K562 (cell line): Measurements from ENCODE around the gene FGFR4. TPM values are rescaled to one million over a fixed set of nuclear protein-coding genes. Genes with fewer than 3 reads are reported as not detected.
A peak's percentile ranks its signal among the peaks of the same experiment; 100 is the strongest.

Experiments used
- ATAC-seq: fragments of 200-7000 bp; cut with Tn5 transposase; 3 replicates; pipeline ENCODE4 v1.9.1; 2020; ENCODE audit warnings: moderate library complexity
- BruUV-seq: library from RNA; stranded (reverse); fragments of 400-500 nt; replicated peaks from 2 replicates; lab custom pipeline; 2021; lab: Mats Ljungman, UMichigan
- CTCF ChIA-PET: fragments of 300-600 bp; formaldehyde crosslinking; extraction: SDS; loops from one replicate; lab custom pipeline; 2021; ENCODE audit warnings: low intra/inter-chr PET ratio; lab: Yijun Ruan, JAX
- POLR2A ChIA-PET: fragments of 300-600, 350-650 bp; sonication (Branson Sonifier 250); formaldehyde crosslinking; extraction: SDS; loops from one replicate; lab custom pipeline; 2021; ENCODE audit warnings: antibody characterized with exemption, inconsistent platforms; lab: Yijun Ruan, JAX
- DNase-seq, 4 experiments: peaks; one replicate each; pipeline versions ENCODE4 v3.0.0 to v3.0.0-alpha.2; 2011 to 2018; ENCODE audit warnings: low spot score in 3 of 4, mixed read lengths in 3 of 4; ENCODE audit errors: extremely low read depth in 1 of 4
- FAIRE-seq: peaks from 2 replicates; lab custom pipeline; 2011; peaks lifted over from hg19 to GRCh38; lab: Jason Lieb, UNC
- H2AFZ ChIP-seq: 2 replicates; pipeline ENCODE4 v1.6.0; 2011; ENCODE audit warnings: low read depth, low read length, control low read depth, inconsistent platforms
- H3K27ac ChIP-seq: fragments of 200-600 bp; 3 replicates; pipeline ENCODE4 v1.8.0; 2011; ENCODE audit warnings: low read depth, mild to moderate bottlenecking, control low read depth, inconsistent platforms, low read length, moderate library complexity, mixed read lengths; ENCODE audit errors: extremely low read depth
- H3K27me3 ChIP-seq, 2 experiments: fragments of 300-600 bp in 1 of 2; 2 replicates in 1 of 2; 3 replicates in 1 of 2; pipeline versions ENCODE4 v1.6.0 to v1.8.0; 2011; ENCODE audit warnings: inconsistent platforms in 2 of 2, low read length in 2 of 2, mild to moderate bottlenecking in 1 of 2, mixed read lengths in 1 of 2, moderate library complexity in 1 of 2; ENCODE audit not compliant: control insufficient read depth in 2 of 2, insufficient read depth in 2 of 2
- H3K36me3 ChIP-seq: fragments of 300-600 bp; 3 replicates; pipeline ENCODE4 v1.8.0; 2011; ENCODE audit warnings: mild to moderate bottlenecking, low read length, inconsistent platforms; ENCODE audit not compliant: control insufficient read depth, insufficient read depth
- H3K4me1 ChIP-seq, 2 experiments: fragments of 200-600 bp in 1 of 2; replicated peaks in 1 of 2; 2 replicates in 1 of 2; 3 replicates in 1 of 2; pipeline versions ENCODE4 v1.5.1 to v1.8.0; 2011; ENCODE audit warnings: inconsistent platforms in 2 of 2, low read length in 2 of 2, mild to moderate bottlenecking in 1 of 2, mixed read lengths in 1 of 2, moderate library complexity in 1 of 2; ENCODE audit not compliant: control insufficient read depth in 2 of 2, insufficient read depth in 2 of 2
- H3K4me2 ChIP-seq: 2 replicates; pipeline ENCODE4 v1.6.1; 2011; ENCODE audit warnings: low read length, control low read depth, inconsistent platforms, mixed read lengths; ENCODE audit not compliant: insufficient read depth
- H3K4me3 ChIP-seq: fragments of 200-600 bp; sonication (generic), shearing (Covaris generic); 2 replicates; pipeline ENCODE4 v1.5.1; 2016; ENCODE audit warnings: control low read depth, inconsistent platforms
- H3K79me2 ChIP-seq: fragments of 200-600 bp; 3 replicates; pipeline ENCODE4 v1.8.0; 2011; ENCODE audit warnings: low read length, inconsistent platforms; ENCODE audit not compliant: control insufficient read depth, insufficient read depth
- H3K9ac ChIP-seq, 2 experiments: 2 replicates each; pipeline versions ENCODE4 v1.6.0 to v1.6.1; 2011; ENCODE audit warnings: low read depth in 2 of 2, low read length in 2 of 2, control low read depth in 1 of 2, inconsistent platforms in 1 of 2, mild to moderate bottlenecking in 1 of 2, mixed read lengths in 1 of 2; ENCODE audit not compliant: insufficient read depth in 1 of 2
- H3K9me1 ChIP-seq: one replicate; pipeline ENCODE4 v1.6.0; 2011; ENCODE audit warnings: inconsistent platforms, mild to moderate bottlenecking, low read length, moderate library complexity; ENCODE audit not compliant: control insufficient read depth, insufficient read depth
- H3K9me3 ChIP-seq: replicated peaks from 2 replicates; pipeline ENCODE4 v1.5.1; 2011; ENCODE audit warnings: low read depth, low read length, inconsistent platforms; ENCODE audit not compliant: control insufficient read depth, insufficient read depth
- H4K20me1 ChIP-seq: replicated peaks from 2 replicates; pipeline ENCODE4 v1.6.1; 2011; ENCODE audit warnings: low read length, inconsistent platforms, mixed read lengths; ENCODE audit not compliant: control insufficient read depth, insufficient read depth
- BACH1 ChIP-seq: fragments of 200-800 bp; sonication (Bioruptor generic); IDR thresholded peaks from 2 replicates; pipeline ENCODE4 v1.6.1; 2016; ENCODE audit warnings: missing genetic modification characterization, missing compliant biosample characterization
- CREB1 ChIP-seq, 2 experiments: sonication (generic) in 1 of 2; formaldehyde crosslinking in 1 of 2; IDR thresholded peaks; 2 replicates each; pipeline versions ENCODE4 v1.6.1 to v1.8.0; 2012 to 2022; ENCODE audit warnings: inconsistent platforms in 1 of 2, mild to moderate bottlenecking in 1 of 2, missing genetic modification reagents in 1 of 2, moderate library complexity in 1 of 2
- DPF2 ChIP-seq: fragments of 450-650 bp; IDR thresholded peaks from 2 replicates; pipeline ENCODE4 v1.6.1; 2016
- ELF4 ChIP-seq: fragments of 450-650 bp; formaldehyde crosslinking; IDR thresholded peaks from 2 replicates; pipeline ENCODE4 v1.4.0; 2022; ENCODE audit warnings: missing genetic modification characterization
- ETV1 ChIP-seq: fragments of 450-650 bp; conservative IDR thresholded peaks from 2 replicates; pipeline ENCODE4 v1.6.1; 2016; ENCODE audit warnings: missing genetic modification characterization, control low read depth, low read depth, missing compliant biosample characterization
- FOXK2 ChIP-seq, 2 experiments: fragments of 450-650 bp; IDR thresholded peaks in 1 of 2; conservative IDR thresholded peaks in 1 of 2; 2 replicates each; pipeline ENCODE4 v1.6.1; 2016; ENCODE audit warnings: low read depth in 2 of 2, mild to moderate bottlenecking in 1 of 2
- GABPB2 ChIP-seq: fragments of 250-450 bp; sonication (Bioruptor Pico); conservative IDR thresholded peaks from 2 replicates; pipeline ENCODE4 v1.5.1; 2021; ENCODE audit warnings: mild to moderate bottlenecking
- HDAC2 ChIP-seq: fragments of 450-650 bp; IDR thresholded peaks from 2 replicates; pipeline ENCODE4 v1.6.1; 2016; ENCODE audit warnings: mild to moderate bottlenecking
- MIER1 ChIP-seq: fragments of 450-650 bp; IDR thresholded peaks from 2 replicates; pipeline ENCODE4 v1.6.1; 2016; ENCODE audit warnings: antibody characterized with exemption, mild to moderate bottlenecking, low read depth
- NRF1 ChIP-seq, 2 experiments: fragments of 450-650 bp; IDR thresholded peaks in 1 of 2; conservative IDR thresholded peaks in 1 of 2; 2 replicates each; pipeline ENCODE4 v1.6.1; 2014; ENCODE audit warnings: mild to moderate bottlenecking in 2 of 2
- RBM34 ChIP-seq: fragments of 200-400 bp; formaldehyde crosslinking; IDR thresholded peaks from 2 replicates; pipeline ENCODE4 v1.6.1; 2018; ENCODE audit warnings: low read length, borderline replicate concordance; ENCODE audit not compliant: insufficient read depth
- SMARCA5 ChIP-seq: fragments of 450-650 bp; IDR thresholded peaks from 2 replicates; pipeline ENCODE4 v1.6.1; 2016
- ZBTB7A ChIP-seq: IDR thresholded peaks from 2 replicates; pipeline ENCODE4 v1.6.1; 2011; ENCODE audit warnings: low read depth, mild to moderate bottlenecking, low read length, moderate library complexity, borderline replicate concordance; ENCODE audit not compliant: control insufficient read depth
- ZNF12 ChIP-seq: sonication (generic); formaldehyde crosslinking; IDR thresholded peaks from 2 replicates; pipeline ENCODE4 v1.4.0; 2020; ENCODE audit warnings: mild to moderate bottlenecking, missing genetic modification reagents
- ZNF24 ChIP-seq: fragments of 450-650 bp; IDR thresholded peaks from 2 replicates; pipeline ENCODE4 v1.6.1; 2016
- WGBS: fragments of 100-300 bp; shearing (Covaris generic); methylation state at CpG from one replicate; pipeline ENCODE4 v1.1.6; 2016; ENCODE audit warnings: low coverage, mixed read lengths; ENCODE audit not compliant: insufficient coverage; ENCODE audit errors: missing lambda C conversion rate; 5-methylcytosine and 5-hydroxymethylcytosine counted together
- in situ Hi-C: fragments of 300-500 bp; cut with MboI; formaldehyde crosslinking; loops from 4 replicates; pipeline ENCODE4 v1.15.0; 2018; ENCODE audit warnings: inconsistent platforms, mixed read lengths
- intact Hi-C: fragments of 100-400 bp; cut with micrococcal nuclease; formaldehyde crosslinking; loops from 2 replicates; pipeline ENCODE4 v1.14.2; 2022
- polyA plus RNA-seq, 8 experiments: library from polyadenylated mRNA; depleted of rRNA in 4 of 8; stranded (reverse) in 5 of 8; unstranded in 3 of 8; fragments of >200 nt; fragmentation: Nextera tagmentation in 2 of 8; fragmentation: Illumina TruSeq in 1 of 8; extraction: Ambion mirVana in 2 of 8; extraction: Trizol in 1 of 8; gene quantifications; 2 replicates each; pipeline versions ENCODE4 v1.2.1 to v1.2.3, GENCODE V29; 2011 to 2014; ENCODE audit warnings: inconsistent platforms in 1 of 8, missing spikeins in 1 of 8
- total RNA-seq, 7 experiments: library from RNA; depleted of rRNA in 6 of 7; stranded (reverse); fragments of >200 nt in 6 of 7; fragmentation: Illumina TruSeq in 2 of 7; extraction: Trizol in 2 of 7; gene quantifications; 2 replicates each; pipeline versions ENCODE4 v1.2.1 to v1.2.3, GENCODE V29; 2011 to 2021; ENCODE audit warnings: low replicate concordance in 1 of 7
- TF ChIP-seq, protein P1 (sequence below): sonication (generic); formaldehyde crosslinking; IDR thresholded peaks from 2 replicates; pipeline ENCODE4 v1.8.0; 2022; ENCODE audit warnings: mild to moderate bottlenecking, missing genetic modification reagents
- TF ChIP-seq, protein P2 (sequence below): sonication (generic); formaldehyde crosslinking; IDR thresholded peaks from 2 replicates; pipeline ENCODE4 v1.8.1; 2022; ENCODE audit warnings: missing genetic modification reagents

FGFR4 gene
- total and polyA plus RNA-seq, 9 of the 15 experiments (the other 6 are each of a cell fraction or from before 2014, with no cell fraction given) = 0.76 to 35.4 (median 7.5) TPM

DNA sequence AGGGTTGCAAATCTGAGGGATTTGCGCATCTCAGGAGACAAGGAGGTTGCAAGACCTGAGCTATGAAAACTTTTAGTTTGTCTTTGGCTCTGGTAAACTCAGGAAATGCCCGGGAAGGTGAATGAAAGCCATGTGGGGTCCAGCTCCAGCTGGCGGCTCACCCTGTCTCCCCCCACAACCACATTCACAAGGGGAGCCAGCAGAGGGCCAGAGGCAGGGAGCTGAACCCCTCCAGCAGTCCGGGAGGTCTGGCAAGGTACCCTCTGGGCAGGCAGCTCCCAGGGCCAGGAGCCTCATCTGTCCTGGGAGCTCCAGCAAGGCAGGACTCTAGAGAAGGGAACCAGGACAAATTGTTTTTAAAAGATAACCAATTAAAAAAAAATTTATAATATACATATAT lies 2.5 kb upstream of the FGFR4 start (continued):
- TF ChIP-seq, protein P1, sequence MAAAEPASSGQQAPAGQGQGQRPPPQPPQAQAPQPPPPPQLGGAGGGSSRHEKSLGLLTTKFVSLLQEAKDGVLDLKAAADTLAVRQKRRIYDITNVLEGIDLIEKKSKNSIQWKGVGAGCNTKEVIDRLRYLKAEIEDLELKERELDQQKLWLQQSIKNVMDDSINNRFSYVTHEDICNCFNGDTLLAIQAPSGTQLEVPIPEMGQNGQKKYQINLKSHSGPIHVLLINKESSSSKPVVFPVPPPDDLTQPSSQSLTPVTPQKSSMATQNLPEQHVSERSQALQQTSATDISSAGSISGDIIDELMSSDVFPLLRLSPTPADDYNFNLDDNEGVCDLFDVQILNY (CRISPR knock-in tag) = no peak
- no peak for TF ChIP-seq ETV1 (tag)
- TF ChIP-seq ZNF12 = no peak

DNA sequence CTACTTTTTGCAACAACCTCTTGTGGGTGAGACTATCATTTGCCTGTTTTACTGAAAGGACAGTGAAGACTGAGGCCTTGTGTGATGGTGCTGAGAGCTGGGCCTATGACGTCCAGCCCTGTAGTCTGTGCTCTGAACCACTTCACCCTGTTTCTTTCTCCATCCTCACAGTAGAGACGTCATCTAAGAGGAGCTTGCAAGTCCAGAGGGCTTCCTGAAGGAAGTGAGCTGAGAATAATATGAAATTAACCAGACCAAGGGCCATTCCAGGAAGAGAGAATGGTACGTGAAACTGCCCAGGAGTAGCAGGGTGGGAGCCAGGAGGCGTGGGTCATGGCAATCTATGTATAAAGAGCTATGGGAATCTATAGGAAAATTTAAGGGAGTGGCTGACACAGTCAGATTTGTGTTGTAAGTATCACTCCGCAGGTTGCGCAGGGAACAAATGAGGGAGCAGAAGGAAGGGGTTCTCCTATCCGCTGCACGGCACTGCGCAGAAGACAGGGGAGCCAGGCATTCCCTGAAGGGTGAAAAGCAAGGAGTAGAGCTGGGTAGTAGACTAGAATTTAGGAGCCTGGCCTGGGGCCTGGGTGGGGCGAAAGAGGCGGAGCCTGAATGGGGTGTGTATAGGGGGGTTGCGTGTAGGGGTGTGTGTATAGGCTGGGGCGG lies 596 bp upstream of the FGFR4 start:
- H3K9me1 ChIP-seq = no peaks in the 10 kb centered on the region
- H3K4me3 ChIP-seq = 0 out of 2 replicates have a peak overlapping the region, but pooled peaks have one; percentile 21
- POLR2A ChIA-PET = interaction anchor here (0.6 to 2.1 kb wide), 8 partner anchors 12 to 317 kb away, joined by 3 to 7 read pairs (median 5); partner anchors contain the start of gene ZNF346
- peaks cover 24 to 37% of the 10 kb centered on the region in 2 experiments; a peak in 4 of 5 replicates for H3K4me1 ChIP-seq
- FAIRE-seq (peak; percentile 78), DNase-seq (peak in 1 of 4 experiments; percentile 24), ATAC-seq (peak; percentile 2; the same call in 1 of the 3 replicates)
- BruUV-seq = no TSS peak
- 18% methylated on average over 11 of the region's 13 CpGs for WGBS
- peak overlapping the region; percentile 97 for H2AFZ ChIP-seq
- H3K9ac ChIP-seq = peak overlapping the region; percentile 7 to 26; a peak in 2 of 4 replicates
- peaks cover 6% of the 10 kb centered on the region; the same call in 2 of the 3 replicates for H3K79me2 ChIP-seq
- CTCF ChIA-PET = no interaction called here
- in situ Hi-C loops (no loop called here), intact Hi-C loops (no loop called here)
- no peaks in the 10 kb centered on the region for H3K27me3 ChIP-seq
- no peaks in the 10 kb centered on the region for H4K20me1 ChIP-seq
- H3K4me2 ChIP-seq = peak overlapping the region; percentile 56
- H3K36me3 ChIP-seq = no peaks in the 10 kb centered on the region; the same call in 1 of the 3 replicates
- H3K9me3 ChIP-seq = no peaks in the 10 kb centered on the region
- H3K27ac ChIP-seq = peak overlapping the region; percentile 49
- TF ChIP-seq CREB1 (IDR thresholded peaks at IDR 0.05) = no peak
- no peak for TF ChIP-seq CREB1 (CRISPR knock-in tag; IDR thresholded peaks at IDR 0.05)
- 0 out of 2 replicates have a peak, but pooled peaks have one; percentile 40 for TF ChIP-seq MIER1
- no peak for TF ChIP-seq BACH1 (tag)
- TF ChIP-seq RBM34 = no peak
- TF ChIP-seq GABPB2 (CRISPR knock-in tag) = no peak
- TF ChIP-seq ZNF24 = peak; percentile 46; the same call in 1 of the 2 replicates
- TF ChIP-seq ZBTB7A = 0 out of 2 replicates have a peak, but pooled peaks have one; percentile 57
- TF ChIP-seq NRF1 (conservative IDR thresholded peaks at IDR 0.05 in 1 of 2, IDR thresholded peaks at IDR 0.05 in 1 of 2) = peak; percentile 55 to 64; a peak in 3 of 4 replicates
- no peak for TF ChIP-seq FOXK2 (conservative IDR thresholded peaks at IDR 0.05 in 1 of 2, IDR thresholded peaks at IDR 0.05 in 1 of 2; ENCODE audit: low read depth in 2 of 2)
- TF ChIP-seq, protein P1 (CRISPR knock-in tag) = 0 out of 2 replicates have a peak, but pooled peaks have one; percentile 35
- TF ChIP-seq ELF4 (CRISPR knock-in tag) = no peak
- TF ChIP-seq SMARCA5 = 0 out of 2 replicates have a peak, but pooled peaks have one; percentile 41
- TF ChIP-seq HDAC2 = 0 out of 2 replicates have a peak, but pooled peaks have one; percentile 34
- TF ChIP-seq DPF2 = 0 out of 2 replicates have a peak, but pooled peaks have one; percentile 8
- TF ChIP-seq, protein P2, sequence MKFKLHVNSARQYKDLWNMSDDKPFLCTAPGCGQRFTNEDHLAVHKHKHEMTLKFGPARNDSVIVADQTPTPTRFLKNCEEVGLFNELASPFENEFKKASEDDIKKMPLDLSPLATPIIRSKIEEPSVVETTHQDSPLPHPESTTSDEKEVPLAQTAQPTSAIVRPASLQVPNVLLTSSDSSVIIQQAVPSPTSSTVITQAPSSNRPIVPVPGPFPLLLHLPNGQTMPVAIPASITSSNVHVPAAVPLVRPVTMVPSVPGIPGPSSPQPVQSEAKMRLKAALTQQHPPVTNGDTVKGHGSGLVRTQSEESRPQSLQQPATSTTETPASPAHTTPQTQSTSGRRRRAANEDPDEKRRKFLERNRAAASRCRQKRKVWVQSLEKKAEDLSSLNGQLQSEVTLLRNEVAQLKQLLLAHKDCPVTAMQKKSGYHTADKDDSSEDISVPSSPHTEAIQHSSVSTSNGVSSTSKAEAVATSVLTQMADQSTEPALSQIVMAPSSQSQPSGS (CRISPR knock-in tag) = no peak
